KMS-11 (cell line): ENCODE data around the gene KNSTRN.

ENCODE experiments used
- H2AFZ ChIP-seq: fragments of 200-600 bp; sonication (generic); 2 replicates; pipeline ENCODE4 v1.6.1; 2016; ENCODE audit warnings: antibody characterized with exemption, mixed run types, low read depth
- H3K27ac ChIP-seq: fragments of 200-600 bp; sonication (generic); 2 replicates; pipeline ENCODE4 v1.6.1; 2016; ENCODE audit warnings: mild to moderate bottlenecking, mixed run types
- H3K27me3 ChIP-seq: fragments of 200-600 bp; sonication (generic); 2 replicates; pipeline ENCODE4 v1.6.1; 2017; ENCODE audit warnings: mild to moderate bottlenecking, low read depth, mixed run types, moderate library complexity; ENCODE audit not compliant: insufficient read depth
- H3K36me3 ChIP-seq: fragments of 200-600 bp; sonication (generic); 2 replicates; pipeline ENCODE4 v1.6.1; 2017; ENCODE audit warnings: mild to moderate bottlenecking, mixed run types; ENCODE audit not compliant: insufficient read depth
- H3K4me1 ChIP-seq: fragments of 200-600 bp; sonication (generic); 2 replicates; pipeline ENCODE4 v1.6.1; 2016; ENCODE audit warnings: mild to moderate bottlenecking, low read depth, mixed run types; ENCODE audit not compliant: poor library complexity, severe bottlenecking
- H3K4me2 ChIP-seq: fragments of 200-600 bp; sonication (generic); 2 replicates; pipeline ENCODE4 v1.7.0; 2016; ENCODE audit warnings: mild to moderate bottlenecking, mixed run types
- H3K4me3 ChIP-seq: fragments of 200-600 bp; sonication (generic); IDR thresholded peaks from 2 replicates; pipeline ENCODE4 v1.6.1; 2017; ENCODE audit warnings: low read depth, low read length, mixed read lengths; ENCODE audit not compliant: insufficient read depth
- H3K79me2 ChIP-seq: fragments of 200-600 bp; sonication (generic); 2 replicates; pipeline ENCODE4 v1.6.1; 2016; ENCODE audit warnings: low read depth, mixed run types; ENCODE audit not compliant: insufficient read depth
- H3K9ac ChIP-seq: fragments of 200-600 bp; sonication (generic); 2 replicates; pipeline ENCODE4 v1.6.1; 2016; ENCODE audit warnings: mild to moderate bottlenecking, mixed run types
- H4K20me1 ChIP-seq: fragments of 200-600 bp; sonication (generic); 2 replicates; pipeline ENCODE4 v1.6.1; 2016; ENCODE audit warnings: mild to moderate bottlenecking, mixed run types; ENCODE audit not compliant: insufficient read depth
- TF ChIP-seq, protein P1 (sequence below): fragments of 200-600 bp; sonication (generic); conservative IDR thresholded peaks from 2 replicates; pipeline ENCODE4 v1.6.1; 2017; ENCODE audit warnings: low read depth, mild to moderate bottlenecking, antibody characterized with exemption, low read length, moderate library complexity, mixed read lengths

KNSTRN gene

DNA sequence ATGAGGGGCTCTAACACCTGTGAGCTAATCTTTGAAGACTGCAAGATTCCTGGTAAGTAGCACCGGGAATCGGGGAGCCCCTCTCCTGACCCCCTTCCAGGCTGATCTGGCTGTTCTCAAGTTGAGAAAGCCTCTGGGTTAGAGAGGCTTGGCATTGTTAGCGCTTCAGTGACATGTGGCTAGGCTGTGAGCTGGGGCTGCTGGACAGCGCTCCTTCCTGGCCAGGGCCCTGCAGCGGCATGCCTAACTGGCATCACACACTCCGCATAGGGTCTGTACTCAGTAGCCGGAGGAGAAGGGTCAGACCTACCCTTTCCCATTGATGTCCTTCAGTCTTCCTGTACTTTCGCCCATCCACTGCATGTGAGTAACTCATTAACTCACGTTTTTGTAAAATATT lies 30.5 kb downstream of the KNSTRN start:
- Histone ChIP-seq H4K20me1 (no peaks in the 10 kb centered on the region), H3K36me3 (no peaks in the 10 kb centered on the region), H3K4me3 (no peak overlapping the region), H3K4me2 (no peak overlapping the region), H3K4me1 (peaks cover 17% of the 10 kb centered on the region), H3K9ac (no peak overlapping the region), H3K27me3 (no peaks in the 10 kb centered on the region), H3K79me2 (no peaks in the 10 kb centered on the region), H3K27ac (no peak overlapping the region), H2AFZ (no peak overlapping the region)
- TF ChIP-seq, protein P1, sequence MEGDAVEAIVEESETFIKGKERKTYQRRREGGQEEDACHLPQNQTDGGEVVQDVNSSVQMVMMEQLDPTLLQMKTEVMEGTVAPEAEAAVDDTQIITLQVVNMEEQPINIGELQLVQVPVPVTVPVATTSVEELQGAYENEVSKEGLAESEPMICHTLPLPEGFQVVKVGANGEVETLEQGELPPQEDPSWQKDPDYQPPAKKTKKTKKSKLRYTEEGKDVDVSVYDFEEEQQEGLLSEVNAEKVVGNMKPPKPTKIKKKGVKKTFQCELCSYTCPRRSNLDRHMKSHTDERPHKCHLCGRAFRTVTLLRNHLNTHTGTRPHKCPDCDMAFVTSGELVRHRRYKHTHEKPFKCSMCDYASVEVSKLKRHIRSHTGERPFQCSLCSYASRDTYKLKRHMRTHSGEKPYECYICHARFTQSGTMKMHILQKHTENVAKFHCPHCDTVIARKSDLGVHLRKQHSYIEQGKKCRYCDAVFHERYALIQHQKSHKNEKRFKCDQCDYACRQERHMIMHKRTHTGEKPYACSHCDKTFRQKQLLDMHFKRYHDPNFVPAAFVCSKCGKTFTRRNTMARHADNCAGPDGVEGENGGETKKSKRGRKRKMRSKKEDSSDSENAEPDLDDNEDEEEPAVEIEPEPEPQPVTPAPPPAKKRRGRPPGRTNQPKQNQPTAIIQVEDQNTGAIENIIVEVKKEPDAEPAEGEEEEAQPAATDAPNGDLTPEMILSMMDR: no peak

GRCh38 chr15:40414816-40415215 lies 32.3 kb downstream of the KNSTRN start:
- no peak overlapping the region for H3K4me2 ChIP-seq
- no peak overlapping the region for H3K27ac ChIP-seq
- H3K36me3 ChIP-seq: no peaks in the 10 kb centered on the region
- no peaks in the 10 kb centered on the region for H4K20me1 ChIP-seq
- H3K4me1 ChIP-seq: no peaks in the 10 kb centered on the region
- no peaks in the 10 kb centered on the region for H3K27me3 ChIP-seq
- no peak overlapping the region for H2AFZ ChIP-seq
- no peak overlapping the region for H3K9ac ChIP-seq
- H3K4me3 ChIP-seq: no peak overlapping the region
- TF ChIP-seq, protein P1: no peak
- H3K79me2 ChIP-seq: no peaks in the 10 kb centered on the region

DNA sequence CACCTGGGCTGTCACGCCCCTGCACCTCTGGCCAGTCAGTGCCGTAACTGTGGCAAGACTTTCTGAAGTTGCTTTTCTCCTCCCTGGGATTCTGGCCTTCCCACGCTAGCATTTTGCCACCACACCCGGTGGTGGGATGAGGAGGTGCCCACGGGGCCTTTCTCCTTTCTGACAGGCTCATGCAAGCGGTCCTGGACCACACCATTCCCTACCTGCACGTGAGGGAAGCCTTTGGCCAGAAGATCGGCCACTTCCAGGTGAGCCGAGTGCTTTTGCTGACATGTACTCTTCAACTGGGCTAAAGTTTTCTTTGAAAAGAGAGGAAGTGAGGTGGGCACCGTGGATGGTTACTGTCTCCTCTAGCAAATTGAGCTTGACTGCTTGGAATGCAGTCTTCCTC lies 32.7 kb downstream of the KNSTRN start:
- H4K20me1 ChIP-seq: no peaks in the 10 kb centered on the region
- H3K4me3 ChIP-seq: no peak overlapping the region
- no peak overlapping the region for H2AFZ ChIP-seq
- TF ChIP-seq, protein P1: no peak
- H3K4me1 ChIP-seq: no peaks in the 10 kb centered on the region
- no peak overlapping the region for H3K4me2 ChIP-seq
- no peaks in the 10 kb centered on the region for H3K27me3 ChIP-seq
- no peaks in the 10 kb centered on the region for H3K36me3 ChIP-seq
- H3K79me2 ChIP-seq: no peaks in the 10 kb centered on the region
- no peak overlapping the region for H3K9ac ChIP-seq
- no peak overlapping the region for H3K27ac ChIP-seq

- H3K27ac ChIP-seq: no peak overlapping the region
Observed at GRCh38 chr15:40416056-40416455, 33.5 kb downstream of the KNSTRN start.

More at GRCh38 chr15:40416056-40416455, 33.5 kb downstream of the KNSTRN start:
- Histone ChIP-seq H3K27me3 (no peaks in the 10 kb centered on the region), H3K9ac (no peak overlapping the region), H3K4me2 (no peak overlapping the region), H3K79me2 (no peaks in the 10 kb centered on the region), H3K4me1 (no peaks in the 10 kb centered on the region), H3K4me3 (no peak overlapping the region), H2AFZ (no peak overlapping the region), H3K36me3 (no peaks in the 10 kb centered on the region), H4K20me1 (no peaks in the 10 kb centered on the region)
- TF ChIP-seq, protein P1: no peak
